GM23338 (cell line): ENCODE data around the gene TXLNB. TPM values are rescaled to one million over a fixed set of nuclear protein-coding genes. Genes with fewer than 3 reads are reported as not detected.
"Not testable (repeated sequence)": the region's sequence is repeated elsewhere in the genome, so short reads cannot be mapped to it uniquely, and the experiment has no call there.

ENCODE experiments used
- ATAC-seq: fragments of 200-7000 bp; cut with Tn5 transposase; 3 replicates; pipeline ENCODE4 v1.9.1; 2020
- DNase-seq: peaks from one replicate; pipeline ENCODE4 v3.0.0-alpha.2; 2015; ENCODE audit warnings: low spot score
- H2AFZ ChIP-seq: fragments of 200-600 bp; sonication (generic); 2 replicates; pipeline ENCODE4 v1.8.0; 2016; ENCODE audit warnings: antibody characterized with exemption, mild to moderate bottlenecking, moderate library complexity
- H3F3A ChIP-seq: fragments of 200-600 bp; sonication (generic); replicated peaks from 2 replicates; pipeline ENCODE4 v1.8.0; 2017; ENCODE audit warnings: antibody characterized with exemption, mixed run types, low read depth
- H3K27ac ChIP-seq: fragments of 200-600 bp; sonication (generic); 2 replicates; pipeline ENCODE4 v1.6.1; 2016; ENCODE audit warnings: low read depth
- H3K27me3 ChIP-seq: fragments of 200-600 bp; sonication (generic); 2 replicates; pipeline ENCODE4 v1.8.0; 2016; ENCODE audit warnings: mild to moderate bottlenecking, mixed run types, moderate library complexity; ENCODE audit not compliant: insufficient read depth
- H3K36me3 ChIP-seq: fragments of 200-600 bp; sonication (generic); 2 replicates; pipeline ENCODE4 v1.8.0; 2016; ENCODE audit warnings: mild to moderate bottlenecking; ENCODE audit not compliant: insufficient read depth
- H3K4me1 ChIP-seq: fragments of 200-600 bp; sonication (generic); 2 replicates; pipeline ENCODE4 v1.8.0; 2016; ENCODE audit warnings: mild to moderate bottlenecking, moderate library complexity; ENCODE audit not compliant: insufficient read depth
- H3K4me2 ChIP-seq: fragments of 200-600 bp; sonication (generic); 2 replicates; pipeline ENCODE4 v1.7.1; 2017; ENCODE audit warnings: mixed run types
- H3K4me3 ChIP-seq: fragments of 200-600 bp; sonication (generic); 2 replicates; pipeline ENCODE4 v1.6.1; 2016; ENCODE audit warnings: mixed run types
- H3K79me2 ChIP-seq: fragments of 200-600 bp; sonication (generic); replicated peaks from 2 replicates; pipeline ENCODE4 v1.8.0; 2017; ENCODE audit warnings: mild to moderate bottlenecking; ENCODE audit not compliant: insufficient read depth
- H3K9me2 ChIP-seq: fragments of 200-600 bp; sonication (generic); 2 replicates; pipeline ENCODE4 v1.8.0; 2017; ENCODE audit not compliant: insufficient read depth
- H4K20me1 ChIP-seq: fragments of 200-600 bp; sonication (generic); replicated peaks from 2 replicates; pipeline ENCODE4 v1.8.0; 2017; ENCODE audit warnings: mild to moderate bottlenecking; ENCODE audit not compliant: insufficient read depth
- H3K27ac Mint-ChIP-seq: 2 replicates; pipeline ENCODE4 v1.8.0; 2020; ENCODE audit warnings: inconsistent platforms, mild to moderate bottlenecking, moderate library complexity, mixed read lengths
- H3K27me3 Mint-ChIP-seq: 3 replicates; pipeline ENCODE4 v1.8.0; 2022; ENCODE audit warnings: low read depth, mild to moderate bottlenecking, moderate library complexity, mixed read lengths, inconsistent platforms; ENCODE audit not compliant: insufficient read depth, poor library complexity
- H3K36me3 Mint-ChIP-seq: 3 replicates; pipeline ENCODE4 v1.8.0; 2021; ENCODE audit warnings: low read depth, mild to moderate bottlenecking, inconsistent platforms, moderate library complexity, mixed read lengths
- H3K4me1 Mint-ChIP-seq: 3 replicates; pipeline ENCODE4 v1.8.0; 2020; ENCODE audit warnings: mild to moderate bottlenecking, inconsistent platforms, mixed read lengths
- H3K4me3 Mint-ChIP-seq: 3 replicates; pipeline ENCODE4 v1.8.0; 2021; ENCODE audit warnings: moderate library complexity, mild to moderate bottlenecking, inconsistent platforms, mixed read lengths
- H3K9me3 Mint-ChIP-seq: 3 replicates; pipeline ENCODE4 v1.8.0; 2020; ENCODE audit warnings: moderate library complexity, mild to moderate bottlenecking, inconsistent platforms, mixed read lengths
- ETS1 ChIP-seq: IDR thresholded peaks from 2 replicates; pipeline ENCODE4 v1.6.1; 2016; ENCODE audit warnings: antibody characterized with exemption
- JUNB ChIP-seq: IDR thresholded peaks from one replicate; pipeline ENCODE4 v1.6.1; 2016; ENCODE audit warnings: antibody characterized with exemption; ENCODE audit not compliant: unreplicated experiment
- polyA plus RNA-seq: library from polyadenylated mRNA; unstranded; fragments of >200 nt; fragmentation: Nextera tagmentation; extraction: Ambion mirVana; gene quantifications from 2 replicates; pipeline ENCODE4 v1.2.1, GENCODE V29; 2016
- total RNA-seq: library from RNA; depleted of rRNA; stranded (reverse); fragments of >200 nt; shearing (Covaris generic); gene quantifications from 2 replicates; pipeline ENCODE4 v1.2.3, GENCODE V29; 2014
- TF ChIP-seq, protein P1 (sequence below): IDR thresholded peaks from one replicate; pipeline ENCODE4 v1.6.1; 2018; ENCODE audit warnings: antibody characterized with exemption; ENCODE audit not compliant: unreplicated experiment
- TF ChIP-seq, protein P2 (sequence below), 2 experiments: fragments of 200-600 bp in 1 of 2; sonication (generic) in 1 of 2; conservative IDR thresholded peaks; 2 replicates each; pipeline versions ENCODE4 v1.5.1 to v1.6.1; 2016 to 2017; ENCODE audit warnings: antibody characterized with exemption in 2 of 2, low read depth in 2 of 2, mild to moderate bottlenecking in 2 of 2, moderate library complexity in 1 of 2

The TXLNB gene
- total and polyA plus RNA-seq, 2 experiments from 2014 or later: 0.11 to 0.28 TPM

- TF ChIP-seq, protein P1, sequence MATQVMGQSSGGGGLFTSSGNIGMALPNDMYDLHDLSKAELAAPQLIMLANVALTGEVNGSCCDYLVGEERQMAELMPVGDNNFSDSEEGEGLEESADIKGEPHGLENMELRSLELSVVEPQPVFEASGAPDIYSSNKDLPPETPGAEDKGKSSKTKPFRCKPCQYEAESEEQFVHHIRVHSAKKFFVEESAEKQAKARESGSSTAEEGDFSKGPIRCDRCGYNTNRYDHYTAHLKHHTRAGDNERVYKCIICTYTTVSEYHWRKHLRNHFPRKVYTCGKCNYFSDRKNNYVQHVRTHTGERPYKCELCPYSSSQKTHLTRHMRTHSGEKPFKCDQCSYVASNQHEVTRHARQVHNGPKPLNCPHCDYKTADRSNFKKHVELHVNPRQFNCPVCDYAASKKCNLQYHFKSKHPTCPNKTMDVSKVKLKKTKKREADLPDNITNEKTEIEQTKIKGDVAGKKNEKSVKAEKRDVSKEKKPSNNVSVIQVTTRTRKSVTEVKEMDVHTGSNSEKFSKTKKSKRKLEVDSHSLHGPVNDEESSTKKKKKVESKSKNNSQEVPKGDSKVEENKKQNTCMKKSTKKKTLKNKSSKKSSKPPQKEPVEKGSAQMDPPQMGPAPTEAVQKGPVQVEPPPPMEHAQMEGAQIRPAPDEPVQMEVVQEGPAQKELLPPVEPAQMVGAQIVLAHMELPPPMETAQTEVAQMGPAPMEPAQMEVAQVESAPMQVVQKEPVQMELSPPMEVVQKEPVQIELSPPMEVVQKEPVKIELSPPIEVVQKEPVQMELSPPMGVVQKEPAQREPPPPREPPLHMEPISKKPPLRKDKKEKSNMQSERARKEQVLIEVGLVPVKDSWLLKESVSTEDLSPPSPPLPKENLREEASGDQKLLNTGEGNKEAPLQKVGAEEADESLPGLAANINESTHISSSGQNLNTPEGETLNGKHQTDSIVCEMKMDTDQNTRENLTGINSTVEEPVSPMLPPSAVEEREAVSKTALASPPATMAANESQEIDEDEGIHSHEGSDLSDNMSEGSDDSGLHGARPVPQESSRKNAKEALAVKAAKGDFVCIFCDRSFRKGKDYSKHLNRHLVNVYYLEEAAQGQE: no peak
- TF ChIP-seq JUNB: no peak
Observed at GRCh38 chr6:139231206-139231605, 60.6 kb downstream of the TXLNB start (continued).

- Histone ChIP-seq H3K27me3 (no peaks in the 10 kb centered on the region), H3K9me2 (no peaks in the 10 kb centered on the region), H3K27ac (no peak overlapping the region), H4K20me1 (no peaks in the 10 kb centered on the region), H3K79me2 (no peaks in the 10 kb centered on the region), H3K4me3 (no peak overlapping the region), H3K36me3 (no peaks in the 10 kb centered on the region; the same call in 1 of the 2 replicates), H3F3A (no peaks in the 10 kb centered on the region), H3K4me1 (no peaks in the 10 kb centered on the region), H3K4me2 (no peak overlapping the region), H2AFZ (0 out of 2 replicates have a peak overlapping the region, but pooled peaks have one; percentile 6)
- Mint-ChIP-seq H3K27me3 (peaks cover 5% of the 10 kb centered on the region), H3K9me3 (peaks cover 20% of the 10 kb centered on the region), H3K27ac (no peak overlapping the region), H3K4me3 (no peak overlapping the region), H3K36me3 (peaks cover 15% of the 10 kb centered on the region), H3K4me1 (peaks cover 7% of the 10 kb centered on the region; the same call in 2 of the 3 replicates)
- peak; percentile 66 for ATAC-seq
- TF ChIP-seq, protein P2, sequence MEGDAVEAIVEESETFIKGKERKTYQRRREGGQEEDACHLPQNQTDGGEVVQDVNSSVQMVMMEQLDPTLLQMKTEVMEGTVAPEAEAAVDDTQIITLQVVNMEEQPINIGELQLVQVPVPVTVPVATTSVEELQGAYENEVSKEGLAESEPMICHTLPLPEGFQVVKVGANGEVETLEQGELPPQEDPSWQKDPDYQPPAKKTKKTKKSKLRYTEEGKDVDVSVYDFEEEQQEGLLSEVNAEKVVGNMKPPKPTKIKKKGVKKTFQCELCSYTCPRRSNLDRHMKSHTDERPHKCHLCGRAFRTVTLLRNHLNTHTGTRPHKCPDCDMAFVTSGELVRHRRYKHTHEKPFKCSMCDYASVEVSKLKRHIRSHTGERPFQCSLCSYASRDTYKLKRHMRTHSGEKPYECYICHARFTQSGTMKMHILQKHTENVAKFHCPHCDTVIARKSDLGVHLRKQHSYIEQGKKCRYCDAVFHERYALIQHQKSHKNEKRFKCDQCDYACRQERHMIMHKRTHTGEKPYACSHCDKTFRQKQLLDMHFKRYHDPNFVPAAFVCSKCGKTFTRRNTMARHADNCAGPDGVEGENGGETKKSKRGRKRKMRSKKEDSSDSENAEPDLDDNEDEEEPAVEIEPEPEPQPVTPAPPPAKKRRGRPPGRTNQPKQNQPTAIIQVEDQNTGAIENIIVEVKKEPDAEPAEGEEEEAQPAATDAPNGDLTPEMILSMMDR (conservative IDR thresholded peaks at IDR 0.05; ENCODE audit: low read depth in 2 of 2): peak; percentile 14 to 63; a peak in 2 of 4 replicates
- TF ChIP-seq ETS1: no peak
- DNase-seq: peak; percentile 30
Observed at GRCh38 chr6:139230391-139230840, 61.4 kb downstream of the TXLNB start.

GRCh38 chr6:139228387-139228786 is 63.4 kb downstream of the TXLNB start:
- H3K4me3 Mint-ChIP-seq, H3K36me3 ChIP-seq, H3K4me3 ChIP-seq, H3F3A ChIP-seq, H3K9me2 ChIP-seq, H3K27me3 ChIP-seq, H4K20me1 ChIP-seq, H3K4me1 ChIP-seq, ATAC-seq, H3K27ac Mint-ChIP-seq, H3K79me2 ChIP-seq, H3K4me1 Mint-ChIP-seq, H3K9me3 Mint-ChIP-seq, H3K27ac ChIP-seq, H3K4me2 ChIP-seq, H3K27me3 Mint-ChIP-seq, H2AFZ ChIP-seq, H3K36me3 Mint-ChIP-seq, DNase-seq: not testable (repeated sequence)
